ES-I3 (cell line): Measurements from ENCODE around the gene FLT3LG.
"Not testable (repeated sequence)": the region's sequence is repeated elsewhere in the genome, so short reads cannot be mapped to it uniquely, and the experiment has no call there.

Source experiments
- H3K36me3 ChIP-seq: 2 replicates; pipeline ENCODE4 v1.6.1; 2013; ENCODE audit warnings: mild to moderate bottlenecking, low read length, control low read depth, moderate library complexity; ENCODE audit not compliant: insufficient read depth
- H3K4me1 ChIP-seq: 2 replicates; pipeline ENCODE4 v1.6.1; 2013; ENCODE audit warnings: mild to moderate bottlenecking, control low read depth, low read length; ENCODE audit not compliant: insufficient read depth
- H3K9ac ChIP-seq: 2 replicates; pipeline ENCODE4 v1.6.1; 2013; ENCODE audit warnings: low read depth, mild to moderate bottlenecking, low read length, moderate library complexity
- H3K9me3 ChIP-seq: 2 replicates; pipeline ENCODE4 v1.6.1; 2013; ENCODE audit warnings: mild to moderate bottlenecking, low read length, moderate library complexity; ENCODE audit not compliant: control insufficient read depth, insufficient read depth

Gene FLT3LG

GRCh38 chr19:49445997-49446396 is 28.0 kb upstream of the FLT3LG start:
- no peak overlapping the region for H3K9ac ChIP-seq
- no peaks in the 10 kb centered on the region for H3K36me3 ChIP-seq
- H3K9me3 ChIP-seq = no peaks in the 10 kb centered on the region
- peaks cover 5% of the 10 kb centered on the region; the same call in 1 of the 2 replicates for H3K4me1 ChIP-seq

DNA sequence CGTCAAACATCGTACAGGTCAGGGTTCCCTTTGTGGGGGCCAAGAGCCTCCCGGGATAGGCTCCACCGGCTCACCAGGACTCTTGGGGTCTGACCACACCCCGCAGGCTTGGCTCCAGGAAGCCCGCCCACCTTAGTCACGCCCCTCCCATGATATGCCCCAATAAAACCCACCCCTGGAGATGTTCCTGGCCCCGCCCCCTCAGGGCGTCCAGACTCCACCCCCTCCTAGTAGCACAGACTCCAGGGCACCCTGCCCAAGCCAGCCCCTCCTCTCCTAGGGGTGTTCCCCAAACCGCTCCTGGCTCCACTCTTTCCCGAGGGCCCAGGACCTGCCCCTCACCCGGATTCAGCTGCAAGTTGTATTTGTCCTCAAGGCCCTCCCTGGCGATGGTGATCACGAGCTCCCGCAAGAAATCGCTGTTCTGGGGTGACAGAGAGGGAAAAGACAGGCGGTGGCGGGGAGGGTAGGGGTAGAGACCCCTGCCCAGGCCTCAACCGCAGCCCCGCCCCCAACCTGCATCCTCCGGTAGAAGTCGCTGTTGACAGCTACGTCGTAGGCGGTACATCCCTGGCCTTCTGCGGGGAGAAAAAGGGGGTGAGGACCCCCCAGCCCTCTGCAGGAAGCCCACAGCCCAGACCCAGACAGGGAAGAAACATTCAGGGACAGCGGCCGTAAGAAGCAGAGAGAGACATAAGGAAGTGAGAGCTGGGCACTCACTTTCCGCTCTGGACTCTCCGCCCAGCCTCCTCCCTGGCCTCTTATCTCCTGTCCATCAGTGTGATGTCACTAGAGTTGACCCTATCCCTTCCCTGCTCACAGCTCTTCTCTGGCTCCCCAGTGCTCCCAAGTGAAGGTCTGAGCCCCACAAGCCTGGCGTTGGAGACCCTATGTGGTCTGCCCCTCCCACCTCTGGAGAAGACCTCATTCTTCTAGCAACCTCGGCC is 26.3 kb upstream of the FLT3LG start:
- no peaks in the 10 kb centered on the region for H3K4me1 ChIP-seq
- H3K36me3 ChIP-seq = no peaks in the 10 kb centered on the region
- H3K9me3 ChIP-seq = no peaks in the 10 kb centered on the region
- no peak overlapping the region for H3K9ac ChIP-seq

DNA sequence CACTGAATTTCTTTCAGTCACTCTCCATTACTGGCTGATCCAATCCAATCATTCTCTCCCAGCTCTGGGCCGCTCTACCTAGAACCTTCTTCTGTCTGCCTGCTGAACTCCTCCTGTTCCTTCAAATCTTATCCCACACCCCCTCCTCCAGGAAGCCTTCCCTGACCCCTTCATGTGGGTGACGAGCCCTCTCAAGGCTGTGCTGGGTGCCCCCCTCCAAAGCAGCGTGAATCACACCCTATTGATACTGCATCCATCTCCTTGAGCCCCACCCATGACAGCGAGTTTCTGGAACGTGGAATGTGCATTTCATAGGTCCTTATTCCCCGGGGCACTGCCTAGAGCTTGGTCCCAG is 25.6 kb upstream of the FLT3LG start:
- H3K4me1 ChIP-seq = no peaks in the 10 kb centered on the region
- no peaks in the 10 kb centered on the region for H3K9me3 ChIP-seq
- no peaks in the 10 kb centered on the region for H3K36me3 ChIP-seq
- H3K9ac ChIP-seq = no peak overlapping the region

- no peaks in the 10 kb centered on the region for H3K4me1 ChIP-seq
- peak overlapping the region; percentile 97; the same call in 1 of the 2 replicates for H3K9ac ChIP-seq
- H3K36me3 ChIP-seq = no peaks in the 10 kb centered on the region
- H3K9me3 ChIP-seq = no peaks in the 10 kb centered on the region
Measured at GRCh38 chr19:49450405-49450804, 23.6 kb upstream of the FLT3LG start.

DNA sequence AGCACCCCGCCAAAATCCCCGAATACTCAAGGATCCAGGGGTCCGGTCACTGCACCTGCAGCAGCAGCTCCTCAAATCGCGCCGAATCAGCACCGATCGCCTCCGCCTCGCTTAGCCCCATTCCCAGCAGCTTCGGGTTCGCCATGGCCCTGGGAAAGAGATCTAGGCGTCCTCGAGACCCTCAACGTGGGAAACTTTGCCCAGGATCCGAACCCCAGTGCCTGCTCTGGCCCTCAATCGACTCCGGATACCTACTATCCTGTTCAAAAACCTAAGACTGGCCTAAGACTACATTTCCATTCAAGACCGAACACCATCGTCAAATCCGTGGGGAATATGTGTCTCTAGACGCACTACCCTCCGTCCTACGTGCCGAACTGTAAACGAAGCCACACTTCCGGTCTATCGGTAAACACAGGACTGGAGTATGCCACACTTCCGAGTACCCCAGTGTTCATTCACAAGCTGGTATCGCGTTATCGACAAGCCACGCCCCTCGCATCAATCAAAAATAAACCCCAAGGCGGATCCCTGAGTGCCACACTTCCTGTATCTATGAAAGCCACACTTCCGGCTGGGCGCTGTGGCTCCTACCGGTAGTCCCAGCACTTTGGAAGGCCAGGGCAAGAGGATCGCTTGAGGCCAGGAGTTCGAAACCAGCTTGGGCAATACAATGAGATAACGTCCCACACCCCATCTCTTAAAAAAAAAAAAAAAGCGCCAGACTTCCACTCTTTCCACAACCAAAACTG is 22.4 kb upstream of the FLT3LG start, which contains the start of gene PIH1D1:
TSS of gene PIH1D1 (minus strand) at position 385 of the 752 bp plus-strand sequence. CDS start at position 145, 240 bp downstream.
- Histone ChIP-seq H3K36me3 (no peaks in the 10 kb centered on the region), H3K4me1 (no peaks in the 10 kb centered on the region), H3K9ac (peak within 1 kb of the TSS; percentile 97), H3K9me3 (no peaks in the 10 kb centered on the region)

- no peaks in the 10 kb centered on the region for H3K4me1 ChIP-seq
- H3K9ac ChIP-seq = peak within 1 kb of the TSS; percentile 79
- no peaks in the 10 kb centered on the region for H3K9me3 ChIP-seq
- H3K36me3 ChIP-seq = no peaks in the 10 kb centered on the region
Measured at GRCh38 chr19:49453013-49453756, 20.8 kb upstream of the FLT3LG start, which contains the start of gene ALDH16A1. Gene ALDH16A1 (plus strand): TSS chr19:49453225. CDS start chr19:49453332, 107 bp downstream.

- Histone ChIP-seq H3K36me3 (no peaks in the 10 kb centered on the region), H3K9ac (peak overlapping the region; percentile 79), H3K4me1 (no peaks in the 10 kb centered on the region), H3K9me3 (no peaks in the 10 kb centered on the region)
Measured at GRCh38 chr19:49453757-49454240, 20.2 kb upstream of the FLT3LG start.

GRCh38 chr19:49455773-49456172 is 18.2 kb upstream of the FLT3LG start:
- no peaks in the 10 kb centered on the region for H3K36me3 ChIP-seq
- H3K9ac ChIP-seq = no peak overlapping the region
- no peaks in the 10 kb centered on the region for H3K9me3 ChIP-seq
- H3K4me1 ChIP-seq = no peaks in the 10 kb centered on the region

GRCh38 chr19:49456326-49456725 is 17.7 kb upstream of the FLT3LG start:
- no peaks in the 10 kb centered on the region for H3K9me3 ChIP-seq
- no peaks in the 10 kb centered on the region for H3K36me3 ChIP-seq
- no peak overlapping the region for H3K9ac ChIP-seq
- no peaks in the 10 kb centered on the region for H3K4me1 ChIP-seq

DNA sequence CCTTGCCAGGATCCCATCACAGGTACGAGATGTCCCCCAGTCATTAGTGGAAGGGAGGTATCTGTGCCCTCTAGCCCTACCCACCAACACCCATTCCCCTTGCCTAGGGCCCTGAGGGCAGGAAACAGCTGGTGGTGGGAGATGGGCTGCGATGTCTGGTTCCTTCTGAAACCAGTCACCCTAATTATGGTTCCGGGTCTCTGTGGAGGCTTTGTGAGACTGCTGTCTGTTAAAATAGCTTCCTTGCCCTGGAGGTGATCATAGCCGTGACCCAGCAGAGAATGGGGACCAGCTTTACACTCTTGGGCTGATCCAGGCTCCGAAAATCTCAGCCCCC is 15.5 kb upstream of the FLT3LG start:
- H3K36me3 ChIP-seq = no peaks in the 10 kb centered on the region; the same call in 1 of the 2 replicates
- H3K4me1 ChIP-seq = no peaks in the 10 kb centered on the region
- H3K9me3 ChIP-seq = no peaks in the 10 kb centered on the region
- no peak overlapping the region for H3K9ac ChIP-seq

GRCh38 chr19:49459388-49459787 is 14.6 kb upstream of the FLT3LG start:
- Histone ChIP-seq H3K9me3 (no peaks in the 10 kb centered on the region), H3K9ac (no peak overlapping the region), H3K36me3 (no peaks in the 10 kb centered on the region; the same call in 1 of the 2 replicates), H3K4me1 (no peaks in the 10 kb centered on the region)

DNA sequence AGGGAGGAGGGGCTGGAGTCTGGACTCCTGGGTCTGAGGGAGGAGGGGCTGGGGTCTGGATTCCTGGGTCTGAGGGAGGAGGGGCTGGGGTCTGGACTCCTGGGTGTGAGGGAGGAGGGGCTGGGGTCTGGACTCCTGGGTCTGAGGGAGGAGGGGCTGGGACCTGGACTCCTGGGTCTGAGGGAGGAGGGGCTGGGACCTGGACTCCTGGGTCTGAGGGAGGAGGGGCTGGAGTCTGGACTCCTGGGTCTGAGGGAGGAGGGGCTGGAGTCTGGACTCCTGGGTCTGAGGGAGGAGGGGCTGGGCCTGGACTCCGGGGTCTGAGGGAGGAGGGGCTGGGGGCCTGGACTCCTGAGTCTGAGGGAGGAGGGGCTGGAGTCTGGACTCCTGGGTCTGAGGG is 12.9 kb upstream of the FLT3LG start:
- H3K9ac ChIP-seq, H3K36me3 ChIP-seq, H3K9me3 ChIP-seq, H3K4me1 ChIP-seq: not testable (repeated sequence)

- no peaks in the 10 kb centered on the region for H3K9me3 ChIP-seq
- H3K36me3 ChIP-seq = no peaks in the 10 kb centered on the region; the same call in 1 of the 2 replicates
- H3K9ac ChIP-seq = no peak overlapping the region
- no peaks in the 10 kb centered on the region for H3K4me1 ChIP-seq
Measured at GRCh38 chr19:49461656-49462055, 12.4 kb upstream of the FLT3LG start.

GRCh38 chr19:49462492-49462891 is 11.5 kb upstream of the FLT3LG start:
- Histone ChIP-seq H3K36me3 (no peaks in the 10 kb centered on the region; the same call in 1 of the 2 replicates), H3K9ac (no peak overlapping the region), H3K9me3 (no peaks in the 10 kb centered on the region), H3K4me1 (no peaks in the 10 kb centered on the region)
